GM21526 (cell line): ENCODE measurements around the gene SHLD2.
"Not testable (repeated sequence)": the region's sequence is repeated elsewhere in the genome, so short reads cannot be mapped to it uniquely, and the experiment has no call there.

Source experiments
- ATAC-seq: cut with Tn5 transposase; IDR thresholded peaks from one replicate; pipeline ENCODE4 v1.9.1; 2021; ENCODE audit warnings: moderate library complexity; ENCODE audit not compliant: unreplicated experiment, low FRiP score

SHLD2 gene

GRCh38 chr10:87206922-87207321 is 111.9 kb downstream of the SHLD2 start:
- ATAC-seq = not testable (repeated sequence)

GRCh38 chr10:87210309-87210708 is 115.3 kb downstream of the SHLD2 start:
- not testable (repeated sequence) for ATAC-seq

GRCh38 chr10:87211848-87212247 is 116.8 kb downstream of the SHLD2 start:
- not testable (repeated sequence) for ATAC-seq

GRCh38 chr10:87213150-87213765 is 118.3 kb downstream of the SHLD2 start:
- ATAC-seq = not testable (repeated sequence)

GRCh38 chr10:87213806-87214205 is 118.8 kb downstream of the SHLD2 start:
- ATAC-seq = not testable (repeated sequence)

- not testable (repeated sequence) for ATAC-seq
These were observed 121.1 kb downstream of the SHLD2 start for GRCh38 chr10:87216120-87216519.

- not testable (repeated sequence) for ATAC-seq
These were observed 124.4 kb downstream of the SHLD2 start for GRCh38 chr10:87219370-87219769.

- ATAC-seq = not testable (repeated sequence)
These were observed 127.8 kb downstream of the SHLD2 start for GRCh38 chr10:87222789-87223188.

GRCh38 chr10:87225148-87225547 is 130.1 kb downstream of the SHLD2 start, which contains the start of gene NUTM2A:
Gene NUTM2A (plus strand): TSS chr10:87225448. CDS start chr10:87225831, 383 bp downstream.
- ATAC-seq = not testable (repeated sequence)

- ATAC-seq = not testable (repeated sequence)
These were observed 133.2 kb downstream of the SHLD2 start for GRCh38 chr10:87228247-87228646.

- ATAC-seq = not testable (repeated sequence)
These were observed 134.2 kb downstream of the SHLD2 start for GRCh38 chr10:87229211-87229610.

- not testable (repeated sequence) for ATAC-seq
These were observed 139.8 kb downstream of the SHLD2 start for GRCh38 chr10:87234854-87235253.

- ATAC-seq = not testable (repeated sequence)
These were observed 142.2 kb downstream of the SHLD2 start for GRCh38 chr10:87237244-87237643.

- not testable (repeated sequence) for ATAC-seq
These were observed 144.4 kb downstream of the SHLD2 start for GRCh38 chr10:87239346-87239808.
